ENCODE measurements around the gene SERPINA6.

SERPINA6 gene

GRCh38 chr14:94328196-94328595 is 5.1 kb upstream of the SERPINA6 start:
- Mint-ChIP-seq H3K36me3 (no peaks in the 10 kb centered on the region), H3K27ac (no peak overlapping the region), H3K9me3 (no peaks in the 10 kb centered on the region), H3K27me3 (peaks cover 24% of the 10 kb centered on the region), H3K4me3 (no peak overlapping the region), H3K4me1 (no peaks in the 10 kb centered on the region)
- DNase-seq = no peak
- CTCF ChIA-PET = no interaction called here

- no peak for DNase-seq
- no peak overlapping the region for H3K27ac Mint-ChIP-seq
- no peak overlapping the region for H3K4me3 Mint-ChIP-seq
- H3K9me3 Mint-ChIP-seq = no peaks in the 10 kb centered on the region
- CTCF ChIA-PET = no interaction called here
- H3K27me3 Mint-ChIP-seq = peaks cover 22% of the 10 kb centered on the region
- H3K36me3 Mint-ChIP-seq = no peaks in the 10 kb centered on the region
- no peaks in the 10 kb centered on the region for H3K4me1 Mint-ChIP-seq
Measured at GRCh38 chr14:94321421-94322271, 1.5 kb downstream of the SERPINA6 start.

GRCh38 chr14:94320243-94320642 is 2.9 kb downstream of the SERPINA6 start:
- Mint-ChIP-seq H3K4me3 (no peak overlapping the region), H3K36me3 (no peaks in the 10 kb centered on the region), H3K27ac (no peak overlapping the region), H3K4me1 (no peaks in the 10 kb centered on the region), H3K9me3 (no peaks in the 10 kb centered on the region), H3K27me3 (peaks cover 19% of the 10 kb centered on the region)
- no peak for DNase-seq
- CTCF ChIA-PET = interaction anchor here (0.6 kb wide), 1 partner anchor 17 kb away, joined by 3 read pairs; no protein-coding TSS in a partner anchor

- peaks cover 22% of the 10 kb centered on the region for H3K27me3 Mint-ChIP-seq
- no peak overlapping the region for H3K4me3 Mint-ChIP-seq
- H3K4me1 Mint-ChIP-seq = no peaks in the 10 kb centered on the region
- no peaks in the 10 kb centered on the region for H3K36me3 Mint-ChIP-seq
- H3K9me3 Mint-ChIP-seq = no peaks in the 10 kb centered on the region
- no peak overlapping the region for H3K27ac Mint-ChIP-seq
- CTCF ChIA-PET = no interaction called here
- DNase-seq = no peak
Measured at GRCh38 chr14:94317259-94317658, 5.9 kb downstream of the SERPINA6 start.

- H3K4me3 Mint-ChIP-seq = no peak overlapping the region
- H3K27ac Mint-ChIP-seq = no peak overlapping the region
- H3K4me1 Mint-ChIP-seq = no peaks in the 10 kb centered on the region
- no peaks in the 10 kb centered on the region for H3K36me3 Mint-ChIP-seq
- no peak for DNase-seq
- no peaks in the 10 kb centered on the region for H3K9me3 Mint-ChIP-seq
- CTCF ChIA-PET = no interaction called here
- H3K27me3 Mint-ChIP-seq = peaks cover 21% of the 10 kb centered on the region
Measured at GRCh38 chr14:94316692-94317091, 6.4 kb downstream of the SERPINA6 start.

- CTCF ChIA-PET = no interaction called here
- Mint-ChIP-seq H3K9me3 (no peaks in the 10 kb centered on the region), H3K27ac (no peak overlapping the region), H3K4me1 (no peaks in the 10 kb centered on the region), H3K36me3 (no peaks in the 10 kb centered on the region), H3K4me3 (no peak overlapping the region), H3K27me3 (peaks cover 7% of the 10 kb centered on the region)
- DNase-seq = no peak
Measured at GRCh38 chr14:94314890-94315289, 8.2 kb downstream of the SERPINA6 start.

GRCh38 chr14:94313991-94314655 is 9.0 kb downstream of the SERPINA6 start:
- Mint-ChIP-seq H3K27me3 (peaks cover 7% of the 10 kb centered on the region), H3K36me3 (no peaks in the 10 kb centered on the region), H3K27ac (no peak overlapping the region), H3K4me1 (no peaks in the 10 kb centered on the region), H3K4me3 (no peak overlapping the region), H3K9me3 (no peaks in the 10 kb centered on the region)
- DNase-seq = no peak
- CTCF ChIA-PET = no interaction called here

- Mint-ChIP-seq H3K4me1 (no peaks in the 10 kb centered on the region), H3K4me3 (no peak overlapping the region), H3K9me3 (peaks cover 5% of the 10 kb centered on the region), H3K36me3 (no peaks in the 10 kb centered on the region), H3K27me3 (peaks cover 11% of the 10 kb centered on the region), H3K27ac (no peak overlapping the region)
- CTCF ChIA-PET = no interaction called here
- no peak for DNase-seq
Measured at GRCh38 chr14:94312481-94313246, 10.5 kb downstream of the SERPINA6 start.

- Mint-ChIP-seq H3K4me3 (no peak overlapping the region), H3K4me1 (no peaks in the 10 kb centered on the region), H3K36me3 (no peaks in the 10 kb centered on the region), H3K27me3 (peaks cover 11% of the 10 kb centered on the region), H3K9me3 (peaks cover 10% of the 10 kb centered on the region), H3K27ac (no peak overlapping the region)
- DNase-seq = no peak
- CTCF ChIA-PET = no interaction called here
Measured at GRCh38 chr14:94310248-94310647, 12.9 kb downstream of the SERPINA6 start.

GRCh38 chr14:94309721-94310120 is 13.4 kb downstream of the SERPINA6 start:
- CTCF ChIA-PET = no interaction called here
- no peaks in the 10 kb centered on the region for H3K4me1 Mint-ChIP-seq
- H3K36me3 Mint-ChIP-seq = no peaks in the 10 kb centered on the region
- H3K27ac Mint-ChIP-seq = no peak overlapping the region
- no peak overlapping the region for H3K4me3 Mint-ChIP-seq
- peaks cover 10% of the 10 kb centered on the region for H3K9me3 Mint-ChIP-seq
- peaks cover 11% of the 10 kb centered on the region for H3K27me3 Mint-ChIP-seq
- no peak for DNase-seq

- Mint-ChIP-seq H3K27me3 (peaks cover 3% of the 10 kb centered on the region), H3K4me1 (no peaks in the 10 kb centered on the region), H3K9me3 (peaks cover 10% of the 10 kb centered on the region), H3K27ac (no peak overlapping the region), H3K4me3 (no peak overlapping the region), H3K36me3 (no peaks in the 10 kb centered on the region)
- CTCF ChIA-PET = interaction anchor here (0.7 to 1.5 kb wide), 2 partner anchors 175 to 279 kb away, joined by 3 to 7 read pairs; no protein-coding TSS in a partner anchor
- DNase-seq = no peak
Measured at GRCh38 chr14:94307410-94307992, 15.6 kb downstream of the SERPINA6 start.

- CTCF ChIA-PET = interaction anchor here (1.5 kb wide), 1 partner anchor 174 kb away, joined by 7 read pairs; no protein-coding TSS in a partner anchor
- H3K36me3 Mint-ChIP-seq = no peaks in the 10 kb centered on the region
- H3K27ac Mint-ChIP-seq = no peak overlapping the region
- no peak for DNase-seq
- no peak overlapping the region for H3K4me3 Mint-ChIP-seq
- peaks cover 10% of the 10 kb centered on the region for H3K9me3 Mint-ChIP-seq
- H3K27me3 Mint-ChIP-seq = peaks cover 3% of the 10 kb centered on the region
- H3K4me1 Mint-ChIP-seq = no peaks in the 10 kb centered on the region
Measured at GRCh38 chr14:94306047-94306978, 16.8 kb downstream of the SERPINA6 start.

- no peak for DNase-seq
- no peaks in the 10 kb centered on the region for H3K4me1 Mint-ChIP-seq
- H3K9me3 Mint-ChIP-seq = peaks cover 10% of the 10 kb centered on the region
- no peak overlapping the region for H3K27ac Mint-ChIP-seq
- H3K4me3 Mint-ChIP-seq = no peak overlapping the region
- CTCF ChIA-PET = no interaction called here
- no peaks in the 10 kb centered on the region for H3K36me3 Mint-ChIP-seq
- peaks cover 3% of the 10 kb centered on the region for H3K27me3 Mint-ChIP-seq
Measured at GRCh38 chr14:94305620-94306019, 17.5 kb downstream of the SERPINA6 start.

Data from activated naive CD4-positive, alpha-beta T cell treated with anti-CD3 and anti-CD28 coated beads, Interleukin-2, amount 10 ng/mL, durations not matched to agents 7 days and 5 days (primary cell).